Esophagus muscularis mucosa (tissue), 4 donors: ENCODE measurements around the gene ABCB8. TPM values are rescaled to one million over a fixed set of nuclear protein-coding genes. Genes with fewer than 3 reads are reported as not detected.

Experiments used
- DNase-seq: peaks from one replicate; pipeline ENCODE4 v3.0.0-alpha.2; 2017; ENCODE audit errors: extremely low spot score
- H3K27ac ChIP-seq, 4 donors: fragments of 200-600 bp; sonication (generic); replicated peaks in 1 of 4; 1 replicate in 3 of 4; 2 replicates in 1 of 4; pipeline ENCODE4 v1.5.1; 2016 to 2019; ENCODE audit warnings: mild to moderate bottlenecking in 1 of 4
- H3K27me3 ChIP-seq, 4 donors: fragments of 200-600 bp; sonication (generic); one replicate each; pipeline versions ENCODE4 v1.5.1 to v1.6.0; 2016 to 2019
- H3K36me3 ChIP-seq, 4 donors: fragments of 200-600 bp; sonication (generic); one replicate each; pipeline ENCODE4 v1.5.1; 2016 to 2019
- H3K4me1 ChIP-seq, 4 donors: fragments of 200-600 bp; sonication (generic); one replicate each; pipeline ENCODE4 v1.5.1; 2016 to 2019
- H3K4me3 ChIP-seq, 4 donors: fragments of 200-600 bp; sonication (generic); 1 replicate in 2 of 4; 2 replicates in 2 of 4; pipeline ENCODE4 v1.5.1; 2016 to 2019; ENCODE audit warnings: mild to moderate bottlenecking in 4 of 4, moderate library complexity in 1 of 4
- H3K9me3 ChIP-seq, 4 donors: fragments of 200-600 bp; sonication (generic); 1 replicate in 3 of 4; 2 replicates in 1 of 4; pipeline ENCODE4 v1.5.1; 2016 to 2019
- EP300 ChIP-seq: sonication (generic); formaldehyde crosslinking; IDR thresholded peaks from one replicate; pipeline ENCODE4 v1.6.1; 2017; ENCODE audit warnings: antibody characterized with exemption
- POLR2A ChIP-seq: fragments of 450-650 bp; IDR thresholded peaks from one replicate; pipeline ENCODE4 v1.6.1; 2017; ENCODE audit warnings: antibody characterized with exemption, moderate library complexity, mild to moderate bottlenecking, low read depth
- POLR2AphosphoS5 ChIP-seq, 2 donors: sonication (generic); formaldehyde crosslinking; IDR thresholded peaks; one replicate each; pipeline ENCODE4 v1.6.1; 2017; ENCODE audit warnings: antibody characterized with exemption in 2 of 2
- WGBS: methylation state at CpG from one replicate; pipeline ENCODE4 v1.1.5; 2018; 5-methylcytosine and 5-hydroxymethylcytosine counted together
- intact Hi-C: fragments of 100-400 bp; cut with DNase I; formaldehyde crosslinking; loops from one replicate; pipeline ENCODE4 v1.15.1; 2023
- total RNA-seq, 4 donors: library from RNA; depleted of rRNA; stranded (reverse); fragments of >200 nt; gene quantifications; one replicate each; pipeline versions ENCODE4 v1.1.0 to v1.2.1, GENCODE V29; 2016
- TF ChIP-seq, protein P1 (sequence below), 3 experiments: fragments of 200-600 bp in 2 of 3; fragments of 450-650 bp in 1 of 3; sonication (generic) in 2 of 3; IDR thresholded peaks; one replicate each; pipeline ENCODE4 v1.5.1; 2017 to 2019; ENCODE audit warnings: antibody characterized with exemption in 3 of 3, mild to moderate bottlenecking in 2 of 3, moderate library complexity in 1 of 3

The ABCB8 gene
- total RNA-seq, 4 donors from 2014 or later, result 13.1 to 25.3 (median 19.9) TPM

DNA sequence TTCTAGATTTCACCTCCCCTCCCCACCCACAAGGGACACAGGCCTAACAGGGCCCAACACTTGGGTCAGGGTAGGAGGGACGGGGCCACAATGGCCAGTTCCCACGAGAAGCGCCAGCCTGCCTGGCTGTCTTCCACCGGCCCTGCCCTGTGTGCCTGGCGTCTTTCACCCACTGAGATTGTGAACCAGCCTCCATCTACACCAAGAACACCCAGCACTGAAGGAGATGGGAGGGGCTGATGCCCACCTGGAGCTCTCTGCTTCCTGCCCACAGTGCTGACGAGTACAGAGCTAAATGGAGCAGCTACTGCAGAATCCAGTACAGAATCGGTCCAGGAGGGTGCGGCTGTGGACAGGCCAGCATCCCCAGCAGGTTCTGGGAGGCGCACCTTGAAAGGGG lies 17.7 kb downstream of the ABCB8 start:
- H3K4me1 ChIP-seq, result peaks cover 2 to 21% (median 14%) of the 10 kb centered on the region in 4 donors
- 90% methylated on average over 6 of the region's 9 CpGs for WGBS
- DNase-seq, result no peak
- intact Hi-C loops, result no loop called here
- no peaks in the 10 kb centered on the region for H3K9me3 ChIP-seq
- no peak overlapping the region for H3K4me3 ChIP-seq
- H3K36me3 ChIP-seq, result peaks cover 0 to 54% (median 49%) of the 10 kb centered on the region in 4 donors
- H3K27me3 ChIP-seq, result peaks cover 0 to 8% (median 0%) of the 10 kb centered on the region in 4 donors
- H3K27ac ChIP-seq, result no peak overlapping the region
- no peak for TF ChIP-seq POLR2AphosphoS5 (IDR thresholded peaks at IDR 0.05)
- no peak for TF ChIP-seq EP300
- no peak for TF ChIP-seq POLR2A
- TF ChIP-seq, protein P1, sequence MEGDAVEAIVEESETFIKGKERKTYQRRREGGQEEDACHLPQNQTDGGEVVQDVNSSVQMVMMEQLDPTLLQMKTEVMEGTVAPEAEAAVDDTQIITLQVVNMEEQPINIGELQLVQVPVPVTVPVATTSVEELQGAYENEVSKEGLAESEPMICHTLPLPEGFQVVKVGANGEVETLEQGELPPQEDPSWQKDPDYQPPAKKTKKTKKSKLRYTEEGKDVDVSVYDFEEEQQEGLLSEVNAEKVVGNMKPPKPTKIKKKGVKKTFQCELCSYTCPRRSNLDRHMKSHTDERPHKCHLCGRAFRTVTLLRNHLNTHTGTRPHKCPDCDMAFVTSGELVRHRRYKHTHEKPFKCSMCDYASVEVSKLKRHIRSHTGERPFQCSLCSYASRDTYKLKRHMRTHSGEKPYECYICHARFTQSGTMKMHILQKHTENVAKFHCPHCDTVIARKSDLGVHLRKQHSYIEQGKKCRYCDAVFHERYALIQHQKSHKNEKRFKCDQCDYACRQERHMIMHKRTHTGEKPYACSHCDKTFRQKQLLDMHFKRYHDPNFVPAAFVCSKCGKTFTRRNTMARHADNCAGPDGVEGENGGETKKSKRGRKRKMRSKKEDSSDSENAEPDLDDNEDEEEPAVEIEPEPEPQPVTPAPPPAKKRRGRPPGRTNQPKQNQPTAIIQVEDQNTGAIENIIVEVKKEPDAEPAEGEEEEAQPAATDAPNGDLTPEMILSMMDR (IDR thresholded peaks at IDR 0.05), result no peak

DNA sequence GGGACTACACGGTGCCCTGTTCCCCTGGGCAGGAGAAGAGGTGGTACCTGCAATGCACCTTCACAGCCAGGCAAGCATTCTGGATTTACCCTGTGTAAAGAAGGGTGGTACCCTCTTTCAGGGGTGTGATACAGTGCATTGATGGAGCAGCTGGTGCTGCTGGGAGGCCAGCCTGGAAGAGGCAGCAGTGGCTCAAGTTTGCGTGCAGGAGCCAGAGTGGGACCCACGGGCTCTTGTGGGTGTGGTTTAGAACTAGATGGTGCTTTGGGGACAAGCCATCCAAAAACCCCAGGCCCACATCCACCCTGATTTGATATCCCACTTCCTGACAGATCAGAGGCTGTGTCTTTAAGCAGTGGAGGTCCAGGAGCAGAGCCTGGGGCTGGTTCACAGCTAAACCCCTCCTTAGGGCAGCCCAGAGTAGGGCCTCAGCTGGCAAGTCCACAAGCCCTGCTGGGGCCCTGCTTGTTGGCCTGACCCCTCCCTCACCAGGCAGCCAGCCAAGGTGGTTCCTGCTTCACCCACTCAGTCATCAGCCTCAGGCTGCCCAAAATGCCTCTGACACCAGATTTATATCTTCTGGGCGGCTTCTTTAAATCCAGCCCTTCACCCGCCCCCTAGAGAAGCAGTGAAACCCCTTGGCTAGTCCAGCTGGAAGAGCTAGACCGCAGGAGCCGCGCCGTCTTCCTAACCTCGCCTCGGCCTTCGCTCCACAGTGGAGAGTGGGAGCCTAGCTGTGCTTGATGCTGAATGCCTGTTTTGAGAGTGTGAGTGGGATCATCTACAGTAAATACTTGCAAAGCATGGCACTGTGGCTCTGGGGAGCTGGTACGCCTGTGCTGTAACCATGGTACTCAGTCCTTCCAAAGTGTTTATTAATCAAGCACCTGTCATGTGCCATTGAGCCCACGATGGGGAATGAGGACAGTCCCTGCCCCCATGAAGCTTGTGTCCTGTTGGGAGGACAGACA lies 18.6 kb downstream of the ABCB8 start:
- TF ChIP-seq POLR2AphosphoS5 (IDR thresholded peaks at IDR 0.05) (no peak), POLR2A (no peak), EP300 (no peak)
- TF ChIP-seq, protein P1 (IDR thresholded peaks at IDR 0.05), result no peak
- H3K36me3 ChIP-seq, result peaks cover 0 to 45% (median 40%) of the 10 kb centered on the region in 4 donors
- intact Hi-C loops, result no loop called here
- H3K27me3 ChIP-seq, result peaks cover 0 to 15% (median 0%) of the 10 kb centered on the region in 4 donors
- 54% methylated on average over 9 of the region's 14 CpGs for WGBS
- H3K9me3 ChIP-seq, result no peaks in the 10 kb centered on the region
- no peak overlapping the region for H3K4me3 ChIP-seq
- peaks cover 9 to 30% (median 22%) of the 10 kb centered on the region in 4 donors for H3K4me1 ChIP-seq
- DNase-seq, result no peak
- H3K27ac ChIP-seq, result no peak overlapping the region

DNA sequence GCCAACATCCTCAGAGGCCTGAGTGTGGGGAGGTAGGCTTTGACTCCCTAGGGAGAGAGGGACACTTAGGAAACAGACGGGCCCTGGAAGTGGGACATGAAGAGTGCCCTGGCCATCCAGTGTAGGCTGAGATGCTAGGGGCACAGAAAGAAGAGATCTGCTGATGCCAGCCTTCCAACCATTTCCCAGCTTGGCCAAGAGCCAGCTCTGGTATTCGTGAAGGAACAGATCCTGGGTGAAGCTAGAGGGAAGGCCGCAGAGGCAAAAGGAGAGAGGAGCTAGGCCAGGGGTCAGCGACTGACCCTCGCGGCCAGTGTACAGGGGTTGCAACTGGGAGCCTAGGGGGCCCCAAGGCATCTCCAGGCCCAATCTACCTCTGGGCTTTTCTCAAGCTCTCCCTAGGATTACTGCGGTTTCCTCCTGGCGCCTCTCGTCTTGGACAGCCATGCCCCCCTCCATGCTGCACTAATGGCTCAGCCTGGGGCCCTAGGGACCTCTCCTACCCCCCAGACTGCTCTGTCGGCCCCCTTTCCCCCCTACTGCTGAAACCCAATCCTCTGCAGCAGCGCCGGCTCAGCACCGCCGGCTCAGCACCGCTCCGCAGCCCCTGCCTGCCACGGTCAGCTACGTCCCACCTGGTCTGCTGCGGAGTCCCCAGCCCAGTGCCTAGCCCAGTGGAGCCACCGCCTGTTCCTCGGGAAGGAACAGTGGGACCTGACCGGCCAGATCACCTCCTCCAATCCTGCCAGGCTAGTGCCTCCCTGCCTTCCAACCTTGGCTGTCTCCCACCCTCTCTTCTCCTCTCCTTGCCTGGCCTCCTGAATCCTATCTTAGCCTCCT lies 19.9 kb downstream of the ABCB8 start, which contains the start of gene ASIC3:
TSS of gene ASIC3 (plus strand) at position 556 of the 840 bp plus-strand sequence. CDS start 355 bp downstream, outside the sequence.
- peaks cover 9 to 32% (median 22%) of the 10 kb centered on the region in 4 donors for H3K4me1 ChIP-seq
- intact Hi-C loops, result no loop called here
- no peaks in the 10 kb centered on the region for H3K9me3 ChIP-seq
- TF ChIP-seq POLR2AphosphoS5 (IDR thresholded peaks at IDR 0.05) (no peak), EP300 (no peak), POLR2A (no peak)
- TF ChIP-seq, protein P1 (IDR thresholded peaks at IDR 0.05), result no peak
- no peak within 1 kb of the TSS for H3K4me3 ChIP-seq
- H3K36me3 ChIP-seq, result peaks cover 0 to 33% (median 28%) of the 10 kb centered on the region in 4 donors
- no peak within 1 kb of the TSS for H3K27ac ChIP-seq
- H3K27me3 ChIP-seq, result peaks cover 0 to 15% (median 0%) of the 10 kb centered on the region in 4 donors
- 80% methylated on average over 22 of the region's 22 CpGs for WGBS
- DNase-seq, result no peak

DNA sequence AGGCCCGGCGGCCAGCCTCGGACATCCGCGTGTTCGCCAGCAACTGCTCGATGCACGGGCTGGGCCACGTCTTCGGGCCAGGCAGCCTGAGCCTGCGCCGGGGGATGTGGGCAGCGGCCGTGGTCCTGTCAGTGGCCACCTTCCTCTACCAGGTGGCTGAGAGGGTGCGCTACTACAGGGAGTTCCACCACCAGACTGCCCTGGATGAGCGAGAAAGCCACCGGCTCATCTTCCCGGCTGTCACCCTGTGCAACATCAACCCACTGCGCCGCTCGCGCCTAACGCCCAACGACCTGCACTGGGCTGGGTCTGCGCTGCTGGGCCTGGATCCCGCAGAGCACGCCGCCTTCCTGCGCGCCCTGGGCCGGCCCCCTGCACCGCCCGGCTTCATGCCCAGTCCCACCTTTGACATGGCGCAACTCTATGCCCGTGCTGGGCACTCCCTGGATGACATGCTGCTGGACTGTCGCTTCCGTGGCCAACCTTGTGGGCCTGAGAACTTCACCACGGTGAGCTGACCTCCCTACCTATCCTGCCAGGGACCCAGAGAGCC lies 20.7 kb downstream of the ABCB8 start:
- Histone ChIP-seq H3K36me3 (peaks cover 0 to 32% (median 28%) of the 10 kb centered on the region in 4 donors), H3K4me1 (peaks cover 9 to 32% (median 22%) of the 10 kb centered on the region in 4 donors), H3K27me3 (peaks cover 0 to 15% (median 0%) of the 10 kb centered on the region in 4 donors), H3K4me3 (no peak overlapping the region), H3K9me3 (no peaks in the 10 kb centered on the region), H3K27ac (no peak overlapping the region)
- TF ChIP-seq EP300 (no peak), POLR2AphosphoS5 (IDR thresholded peaks at IDR 0.05) (no peak), POLR2A (no peak)
- TF ChIP-seq, protein P1 (IDR thresholded peaks at IDR 0.05), result no peak
- 79% methylated on average over 12 of the region's 38 CpGs for WGBS
- no peak for DNase-seq
- intact Hi-C loops, result no loop called here
